ENCODE results near the gene SLC40A1. TPM values are rescaled to one million over a fixed set of nuclear protein-coding genes. Genes with fewer than 3 reads are reported as not detected.
"Not testable (repeated sequence)": the region's sequence is repeated elsewhere in the genome, so short reads cannot be mapped to it uniquely, and the experiment has no call there.

The SLC40A1 gene, protein sequence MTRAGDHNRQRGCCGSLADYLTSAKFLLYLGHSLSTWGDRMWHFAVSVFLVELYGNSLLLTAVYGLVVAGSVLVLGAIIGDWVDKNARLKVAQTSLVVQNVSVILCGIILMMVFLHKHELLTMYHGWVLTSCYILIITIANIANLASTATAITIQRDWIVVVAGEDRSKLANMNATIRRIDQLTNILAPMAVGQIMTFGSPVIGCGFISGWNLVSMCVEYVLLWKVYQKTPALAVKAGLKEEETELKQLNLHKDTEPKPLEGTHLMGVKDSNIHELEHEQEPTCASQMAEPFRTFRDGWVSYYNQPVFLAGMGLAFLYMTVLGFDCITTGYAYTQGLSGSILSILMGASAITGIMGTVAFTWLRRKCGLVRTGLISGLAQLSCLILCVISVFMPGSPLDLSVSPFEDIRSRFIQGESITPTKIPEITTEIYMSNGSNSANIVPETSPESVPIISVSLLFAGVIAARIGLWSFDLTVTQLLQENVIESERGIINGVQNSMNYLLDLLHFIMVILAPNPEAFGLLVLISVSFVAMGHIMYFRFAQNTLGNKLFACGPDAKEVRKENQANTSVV
- total RNA-seq, result 43.0 TPM

DNA sequence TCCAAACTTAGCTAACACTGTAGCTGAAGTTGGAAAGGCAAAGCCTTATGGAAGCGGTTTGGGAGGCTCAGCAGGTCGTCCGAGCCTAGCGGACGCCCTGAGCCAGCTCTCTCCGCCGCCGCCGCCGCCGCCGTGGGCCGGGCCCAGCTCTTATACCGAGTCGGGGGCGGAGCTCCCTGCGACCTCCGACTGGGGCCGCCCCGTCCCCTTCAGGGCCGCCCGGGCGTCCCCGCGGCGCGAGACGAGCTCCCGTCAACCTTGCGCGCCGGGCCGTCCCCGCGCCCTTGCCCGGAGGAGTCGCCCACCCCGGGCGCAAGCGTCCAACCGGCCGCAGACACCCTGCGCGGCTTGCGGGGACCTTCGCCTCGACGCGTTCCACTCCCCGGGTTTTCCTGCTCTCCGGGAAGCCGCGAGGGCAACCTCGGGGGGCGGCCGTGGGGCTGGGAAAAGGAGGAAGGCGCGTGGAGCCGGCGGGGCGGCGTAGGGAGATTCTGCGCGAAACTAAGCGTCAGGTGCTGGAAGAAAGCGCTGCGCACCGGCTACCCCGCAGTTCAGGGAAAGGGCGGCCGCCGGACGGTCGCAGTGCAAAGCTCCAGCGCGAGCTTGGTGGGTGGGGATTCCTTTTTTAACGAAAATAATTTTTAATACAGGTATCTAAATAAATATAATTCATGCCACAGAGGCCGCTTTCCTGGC is at the start of gene SLC40A1:
TSS of gene SLC40A1 (minus strand) at position 129 of the 696 bp plus-strand sequence. CDS start 326 bp downstream, outside the sequence.
- DNase-seq, result no peak

DNA sequence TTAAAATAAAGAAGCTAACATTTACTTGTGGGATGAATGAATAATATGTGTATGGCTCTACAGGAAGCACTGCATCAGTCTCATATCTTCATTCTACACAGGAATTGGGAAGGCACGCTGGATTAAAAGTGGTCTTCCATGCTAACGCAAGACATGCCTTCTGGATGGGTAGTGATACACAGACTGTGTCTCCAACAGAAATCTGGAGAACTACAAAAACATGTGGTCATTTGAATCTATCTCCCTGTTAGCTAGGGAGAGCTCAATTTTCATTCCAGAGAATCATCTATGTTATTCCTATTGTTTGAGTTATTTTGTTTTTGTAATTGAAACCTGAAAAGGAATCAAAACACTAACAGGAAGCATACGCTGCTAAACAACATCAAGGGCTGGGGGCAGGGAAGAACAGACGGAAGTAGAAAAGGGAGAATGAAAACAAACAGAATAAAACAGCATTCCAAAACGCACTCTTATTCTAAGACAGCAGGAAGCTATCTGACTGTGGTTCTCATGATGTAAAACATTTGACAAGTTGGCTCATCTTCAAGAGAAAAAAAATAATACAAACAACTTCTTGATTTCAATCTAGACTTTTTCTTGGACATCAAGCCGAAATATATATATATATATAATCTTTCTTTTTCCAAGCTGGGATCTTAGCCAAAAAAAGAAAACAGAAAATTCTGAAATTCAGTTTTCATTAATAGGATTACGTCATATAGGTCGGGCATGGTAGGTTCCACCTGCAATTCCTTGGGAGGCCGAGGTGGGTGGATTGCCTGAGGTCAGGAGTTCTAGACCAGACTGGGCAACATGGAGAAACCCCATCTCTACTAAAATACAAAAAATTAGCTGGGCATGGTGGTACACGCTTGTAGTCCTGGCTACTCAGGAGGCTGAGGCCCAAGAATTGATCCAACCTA is 49.2 kb upstream of the SLC40A1 start:
- no peak for DNase-seq

DNA sequence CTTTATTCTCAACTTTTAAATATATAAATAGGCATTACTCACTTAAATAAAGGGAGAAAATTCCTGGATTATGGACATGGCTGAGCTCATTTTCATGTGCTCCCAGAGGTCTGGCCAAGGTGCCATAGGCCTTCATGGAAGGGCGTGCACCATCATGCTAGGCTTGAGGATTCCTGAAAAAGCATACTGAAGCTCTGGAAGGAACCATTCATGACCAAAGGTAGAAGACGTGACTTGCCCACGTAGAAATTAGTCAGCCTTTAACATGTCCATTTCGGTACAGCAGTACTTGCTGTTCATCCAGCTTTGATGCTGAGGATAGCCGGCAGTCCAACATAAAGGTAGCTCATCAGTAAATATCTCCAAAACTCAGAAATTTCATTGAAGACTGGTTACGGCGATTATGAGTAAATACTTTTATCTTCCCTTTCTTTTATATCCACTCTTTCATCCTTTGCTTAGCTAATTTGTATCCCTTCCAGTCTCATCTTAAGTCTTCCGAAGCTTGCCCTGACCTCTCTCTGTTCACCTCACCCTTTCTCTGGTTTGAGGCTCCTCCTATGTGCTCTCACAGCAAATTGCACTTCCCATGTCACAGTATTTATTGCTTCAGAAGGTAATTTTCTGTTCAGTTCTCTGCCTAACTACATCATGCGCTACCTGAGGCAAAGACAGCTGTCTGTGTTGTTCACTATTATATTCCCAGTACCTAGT is 48.4 kb upstream of the SLC40A1 start:
- no peak for DNase-seq

DNA sequence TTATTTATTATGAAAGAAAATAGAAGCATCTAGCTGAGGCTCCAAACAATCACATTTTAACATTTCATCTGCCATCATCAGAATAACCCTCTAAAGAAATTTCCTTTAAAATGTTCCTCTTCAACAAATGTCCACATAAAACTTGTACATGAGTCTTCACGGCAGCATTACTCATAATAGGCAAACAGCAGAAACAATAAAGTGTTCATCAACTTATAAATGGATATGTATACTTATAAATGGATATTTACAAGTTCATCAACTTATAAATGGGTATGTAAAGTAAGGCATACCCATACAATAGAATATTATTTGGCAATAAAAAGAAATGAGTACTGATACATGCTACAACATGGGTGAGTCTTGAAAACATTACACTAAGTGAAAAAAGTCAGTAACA is 47.2 kb upstream of the SLC40A1 start:
- DNase-seq, result no peak

DNA sequence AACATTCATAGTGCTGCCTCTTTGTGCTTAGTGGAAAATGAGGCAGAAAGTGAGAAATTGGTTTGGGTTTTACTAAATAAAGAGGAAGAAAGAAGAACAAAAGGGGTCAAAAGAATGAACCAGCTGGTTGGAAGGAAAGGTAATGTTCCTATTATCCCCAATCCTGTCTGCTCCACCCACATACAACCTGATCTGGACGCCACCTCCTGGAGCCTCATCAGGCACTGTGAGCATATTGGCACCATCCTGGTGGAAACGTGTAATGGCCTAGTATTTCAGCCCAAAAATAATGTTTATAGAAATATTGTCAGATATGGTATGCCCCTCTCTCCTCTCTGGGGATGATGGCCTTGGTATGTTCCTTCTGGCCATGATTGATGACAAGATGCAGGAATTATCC is 45.0 kb upstream of the SLC40A1 start:
- DNase-seq, result no peak

DNA sequence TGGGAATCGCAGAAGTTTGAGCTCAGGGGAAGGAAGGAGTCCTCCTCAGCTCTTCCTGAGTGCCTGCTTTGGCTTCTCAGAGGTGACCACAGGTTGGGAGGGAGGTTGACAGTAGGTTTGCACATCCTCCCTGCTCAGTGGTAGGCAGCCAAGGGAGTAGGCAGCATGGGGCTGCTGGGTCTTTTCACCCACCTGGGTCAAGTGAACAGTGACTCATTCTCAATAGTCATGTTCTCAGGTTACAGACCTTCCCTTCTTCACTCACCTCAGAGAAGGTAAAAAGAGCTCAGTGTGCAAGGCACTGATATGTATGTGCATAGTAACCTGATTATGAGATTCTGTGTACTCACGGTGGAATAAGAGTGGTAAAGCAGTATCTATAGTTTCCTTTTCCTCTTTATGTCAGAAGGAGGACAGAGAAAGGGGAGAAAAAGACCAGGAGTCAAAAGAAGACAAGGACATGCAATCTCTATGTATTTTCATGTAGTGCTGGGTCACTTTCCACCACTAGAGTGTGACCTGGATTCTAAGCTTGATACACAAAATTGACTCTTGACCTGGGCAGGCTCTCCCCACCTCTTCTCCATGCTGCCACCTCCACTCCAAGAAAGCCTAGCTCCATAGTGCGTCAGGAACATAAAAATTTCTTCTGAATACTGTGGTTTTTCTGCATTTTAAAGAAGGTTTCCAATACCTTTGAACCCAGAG is 44.2 kb upstream of the SLC40A1 start:
- no peak for DNase-seq

DNA sequence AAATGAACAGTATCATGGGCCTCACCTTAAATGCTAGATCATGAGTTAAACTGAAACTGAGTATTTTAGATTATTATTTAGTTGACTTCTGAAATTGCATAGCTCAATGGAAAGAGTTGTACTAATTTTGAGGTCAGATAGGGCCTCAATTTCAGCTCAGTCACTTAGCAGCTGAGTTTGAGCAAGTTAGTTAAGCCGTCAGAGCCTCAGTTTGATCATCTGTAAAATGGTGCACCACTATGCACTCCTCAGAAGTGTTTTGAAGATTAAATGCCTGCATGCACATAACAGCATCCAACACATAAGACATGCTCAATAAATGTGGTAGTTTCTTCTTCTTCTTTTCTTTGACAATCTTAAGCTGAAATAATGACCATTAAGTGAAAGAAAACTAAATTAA is 42.5 kb upstream of the SLC40A1 start:
- DNase-seq, result no peak

DNA sequence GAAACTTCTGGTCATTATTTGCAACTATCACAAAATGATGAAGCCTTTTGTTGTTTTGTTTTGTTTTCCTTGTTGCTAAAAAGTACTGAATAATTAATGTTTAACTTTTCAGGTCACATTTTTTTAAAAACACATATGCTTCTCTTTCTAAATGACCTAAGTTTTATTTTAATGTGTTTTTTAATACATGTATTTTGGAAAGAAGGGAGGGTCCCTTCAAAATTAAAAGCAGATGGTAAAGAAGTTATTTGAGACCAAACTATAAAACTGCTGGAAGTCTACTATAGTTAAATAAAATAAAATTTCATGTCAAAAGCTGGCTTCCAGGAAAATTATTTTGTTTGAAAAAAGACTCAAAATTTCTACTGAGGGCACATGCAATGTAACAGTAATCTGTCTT is 41.2 kb upstream of the SLC40A1 start:
- no peak for DNase-seq

DNA sequence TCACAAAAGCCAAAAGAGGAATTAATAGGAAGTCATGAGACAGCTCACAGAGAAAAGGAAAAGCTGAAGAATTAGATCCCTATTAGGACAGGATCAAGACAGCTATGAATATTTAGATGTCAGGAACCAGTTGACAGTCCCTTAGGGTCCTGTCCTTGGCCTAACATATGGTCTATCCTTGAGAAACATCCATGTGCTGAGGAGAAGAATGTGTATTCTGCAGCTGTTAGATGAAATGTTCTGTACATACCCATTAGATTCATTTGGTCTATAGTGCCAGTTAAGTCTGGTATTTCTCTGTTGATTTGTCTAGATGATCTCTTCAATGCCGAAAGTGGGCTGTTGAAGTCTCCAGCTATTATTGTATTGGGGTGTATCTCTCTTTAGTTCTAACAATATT is 37.6 kb upstream of the SLC40A1 start:
- no peak for DNase-seq

DNA sequence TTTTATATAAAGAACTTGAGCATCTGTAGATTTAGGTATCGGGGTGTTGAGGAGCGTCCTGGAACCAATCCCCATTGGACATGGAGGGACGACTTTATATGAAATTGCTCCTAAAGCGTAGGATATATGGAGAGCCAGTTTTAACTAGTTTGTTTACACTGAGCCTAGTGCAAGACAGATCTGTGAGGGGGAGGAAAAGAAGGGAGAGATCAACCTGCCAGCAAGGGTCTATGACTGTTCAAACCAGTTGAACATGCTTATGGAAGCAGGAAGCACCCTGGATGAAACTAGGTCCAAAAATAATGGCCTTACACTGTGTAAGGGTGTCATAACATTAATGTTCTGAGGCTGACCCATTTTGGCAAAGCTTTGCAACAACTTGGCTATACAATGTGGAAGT is 34.0 kb upstream of the SLC40A1 start:
- no peak for DNase-seq

DNA sequence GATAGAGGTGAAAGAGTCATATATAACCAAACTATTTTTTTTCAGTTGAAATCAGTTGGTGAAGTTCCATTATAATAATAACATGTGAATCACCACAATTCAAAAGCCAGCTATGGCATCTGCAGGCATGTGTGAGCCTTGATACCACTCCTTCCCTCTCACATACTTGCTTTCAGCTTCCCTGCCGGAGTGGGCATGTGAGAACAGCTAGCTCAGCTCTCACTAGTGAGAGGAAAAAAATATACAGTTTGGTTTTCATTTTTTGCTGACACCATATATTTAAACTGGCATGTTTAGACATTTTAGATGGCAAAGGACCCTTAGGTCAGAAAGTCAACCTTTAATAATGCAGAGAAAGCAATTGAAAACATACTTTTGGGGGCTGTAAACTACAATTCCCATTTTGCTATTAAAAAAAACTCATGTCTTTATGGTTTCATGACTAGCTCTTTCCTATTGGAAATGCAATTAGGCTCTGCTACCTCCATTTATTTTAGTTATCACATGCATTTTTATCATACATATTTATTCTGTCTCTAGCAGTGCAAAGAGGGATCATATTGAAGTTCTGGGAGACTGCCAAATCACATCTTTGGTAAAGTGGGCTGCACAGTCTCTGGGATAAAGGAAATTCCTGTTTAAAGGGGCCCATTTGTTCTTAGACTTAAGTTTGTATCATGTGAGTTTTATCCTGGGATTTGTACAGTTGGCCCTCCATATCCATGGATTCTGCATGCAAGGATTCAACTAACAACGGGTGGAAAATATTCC is 33.2 kb upstream of the SLC40A1 start:
- no peak for DNase-seq

DNA sequence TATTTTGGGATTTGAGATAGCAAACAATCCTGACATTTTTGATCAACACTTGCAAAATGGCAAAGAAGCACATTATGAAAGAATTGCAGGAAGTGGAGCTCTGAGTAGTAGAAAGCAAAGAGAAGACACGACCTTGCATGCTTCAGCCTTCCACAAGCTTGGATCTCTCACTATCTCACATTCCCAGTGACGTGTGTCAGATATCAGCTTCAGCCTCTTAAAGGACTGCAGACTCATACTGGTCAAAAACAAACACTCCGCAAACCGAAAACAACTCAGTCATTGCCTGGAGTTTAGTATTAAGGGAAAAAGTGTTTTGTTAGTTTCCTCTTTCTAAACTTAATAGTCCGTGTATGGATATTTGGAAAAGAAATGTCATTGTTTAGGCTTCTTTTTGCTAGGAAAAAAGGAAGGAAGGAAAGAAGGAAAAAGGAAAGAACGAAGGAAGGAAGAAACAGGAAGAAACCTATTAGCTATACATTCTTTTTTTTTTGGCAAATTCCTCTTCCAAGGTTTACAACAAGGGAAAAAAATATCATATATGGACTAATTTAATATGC is 32.6 kb upstream of the SLC40A1 start:
- DNase-seq, result no peak

DNA sequence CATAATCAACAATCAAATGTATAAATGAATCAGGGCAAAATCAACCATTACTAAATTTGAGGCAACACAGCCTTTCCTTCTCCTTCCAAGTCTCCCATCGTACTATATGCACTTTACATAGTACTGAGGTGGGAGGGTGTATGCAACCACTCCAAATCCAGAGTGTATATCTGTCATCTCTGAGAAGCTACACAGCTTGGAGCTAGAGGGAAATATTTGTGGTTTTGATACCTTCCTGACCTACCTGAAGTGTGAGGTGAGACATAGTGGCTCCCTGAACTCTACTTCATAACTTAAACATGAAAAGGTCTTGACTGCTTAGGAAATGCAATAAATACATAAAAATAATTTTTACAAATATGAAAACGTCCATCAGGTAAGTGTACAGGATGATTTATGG is 30.1 kb upstream of the SLC40A1 start:
- DNase-seq, result no peak

DNA sequence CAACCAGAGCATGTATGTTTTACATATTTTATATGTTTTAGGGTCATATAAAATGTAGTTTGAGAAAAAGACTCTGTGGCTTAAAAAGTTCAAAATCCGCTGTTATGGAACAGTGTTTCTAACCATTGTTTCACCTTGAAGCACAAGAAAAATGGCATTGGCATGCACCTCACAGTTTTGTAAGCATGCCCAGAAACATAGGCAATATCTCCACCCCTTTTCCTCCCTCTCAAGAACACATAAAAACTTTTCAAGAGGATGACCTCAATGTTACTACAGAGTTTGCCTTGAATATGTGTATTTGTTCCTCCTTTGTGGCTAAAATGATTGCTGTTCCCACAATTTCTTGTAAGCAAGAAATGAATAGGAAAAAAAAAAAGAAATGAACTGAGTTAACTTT is 29.3 kb upstream of the SLC40A1 start:
- DNase-seq, result no peak

DNA sequence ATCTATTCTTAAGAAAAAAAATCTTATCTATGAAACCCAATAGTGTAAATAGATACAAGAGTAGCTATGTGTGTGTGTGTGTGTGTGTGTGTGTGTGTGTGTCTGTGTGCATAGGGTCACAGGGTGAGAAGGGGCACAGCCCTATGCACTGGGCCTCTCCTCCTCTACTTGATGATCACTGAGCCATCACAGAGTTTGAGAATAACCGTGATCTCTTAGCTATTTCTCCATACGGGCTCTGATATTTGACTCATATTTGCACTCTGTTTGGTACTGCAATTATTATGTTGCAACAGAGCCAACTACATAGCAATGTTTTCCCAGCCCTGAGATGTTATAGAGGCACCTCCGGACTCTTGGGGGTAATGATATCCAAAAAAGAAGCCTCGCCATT is 28.8 kb upstream of the SLC40A1 start:
- no peak for DNase-seq

DNA sequence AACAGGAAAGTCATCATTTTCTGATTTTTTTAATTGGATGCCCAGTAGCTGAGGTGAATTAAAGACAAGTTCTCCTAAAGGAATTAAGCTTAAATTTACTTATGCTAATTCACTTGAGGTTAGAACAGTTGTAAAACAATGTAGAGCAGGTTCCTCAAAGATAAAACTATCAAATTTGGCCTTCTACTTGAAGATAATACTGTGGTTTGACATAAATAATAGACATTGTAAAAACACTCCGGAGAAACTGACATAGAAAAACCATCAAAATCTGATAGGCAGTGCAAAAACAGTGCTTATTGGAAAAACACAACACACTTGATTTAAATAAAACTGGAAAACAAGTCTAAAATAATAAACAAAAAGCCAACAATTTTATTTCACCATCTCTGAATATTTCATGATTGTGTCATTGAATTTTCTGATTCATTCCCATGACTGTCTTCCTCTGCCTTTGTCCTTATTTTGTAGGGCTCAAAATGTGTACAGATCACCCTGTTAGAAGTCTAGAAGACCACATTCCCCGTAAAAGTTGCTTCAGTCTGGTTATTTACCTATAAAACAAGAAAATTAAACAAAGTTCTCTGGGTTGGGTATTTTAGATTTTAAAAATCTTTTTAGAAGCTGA is 28.3 kb upstream of the SLC40A1 start:
- no peak for DNase-seq

DNA sequence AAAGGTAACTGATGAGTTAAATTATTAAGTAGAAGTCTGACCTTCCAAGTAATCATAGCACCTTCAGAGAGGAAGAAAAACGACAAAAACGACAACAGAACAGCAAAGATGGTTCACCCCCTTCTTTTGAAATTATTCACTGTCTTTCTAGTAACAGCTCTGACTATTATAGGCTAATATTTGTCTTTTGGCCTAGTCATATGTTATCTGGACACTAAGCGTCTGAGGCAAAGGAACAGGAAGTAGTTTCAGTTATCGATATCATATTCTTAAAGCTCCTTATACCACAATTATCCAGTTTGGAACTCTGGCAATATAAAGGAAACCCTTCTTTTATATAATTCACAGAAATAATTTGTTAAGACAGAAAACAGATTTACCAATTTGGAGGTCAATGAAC is 27.6 kb upstream of the SLC40A1 start:
- DNase-seq, result no peak

DNA sequence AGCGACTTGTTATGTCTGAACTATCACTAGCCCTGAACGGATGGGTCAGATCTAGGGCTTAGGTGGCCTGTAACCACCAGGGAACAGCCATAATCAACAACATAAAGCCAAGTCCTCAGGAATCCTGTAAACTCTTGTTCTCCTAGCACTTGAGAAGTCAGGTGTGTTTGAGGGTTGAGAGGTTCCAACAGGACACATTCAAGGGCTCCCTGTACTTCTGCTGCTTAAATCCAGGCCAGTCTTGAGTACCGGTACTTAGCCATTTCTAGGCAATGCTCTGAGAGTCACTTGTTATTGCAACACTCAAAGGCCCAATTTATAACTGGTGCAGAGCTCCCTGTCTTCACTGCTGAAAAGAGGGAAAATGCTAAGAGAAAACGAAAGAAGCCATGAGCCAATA is 21.6 kb upstream of the SLC40A1 start:
- DNase-seq, result no peak

DNA sequence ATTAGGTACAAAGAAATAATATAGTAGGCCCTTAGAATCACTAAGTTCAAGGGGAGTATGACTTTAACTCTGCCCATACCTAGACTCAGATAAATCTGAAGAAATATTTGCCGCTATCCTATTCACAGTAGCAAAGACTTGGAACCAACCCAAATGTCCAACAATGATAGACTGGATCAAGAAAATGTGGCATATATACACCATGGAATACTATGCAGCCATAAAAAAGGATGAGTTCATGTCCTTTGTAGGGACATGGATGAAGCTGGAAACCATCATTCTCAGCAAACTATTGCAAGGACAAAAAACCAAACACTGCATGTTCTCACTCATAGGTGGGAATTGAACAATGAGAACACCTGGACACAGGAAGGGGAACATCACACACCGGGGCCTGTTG is 21.1 kb upstream of the SLC40A1 start:
- DNase-seq, result not testable (repeated sequence)

DNA sequence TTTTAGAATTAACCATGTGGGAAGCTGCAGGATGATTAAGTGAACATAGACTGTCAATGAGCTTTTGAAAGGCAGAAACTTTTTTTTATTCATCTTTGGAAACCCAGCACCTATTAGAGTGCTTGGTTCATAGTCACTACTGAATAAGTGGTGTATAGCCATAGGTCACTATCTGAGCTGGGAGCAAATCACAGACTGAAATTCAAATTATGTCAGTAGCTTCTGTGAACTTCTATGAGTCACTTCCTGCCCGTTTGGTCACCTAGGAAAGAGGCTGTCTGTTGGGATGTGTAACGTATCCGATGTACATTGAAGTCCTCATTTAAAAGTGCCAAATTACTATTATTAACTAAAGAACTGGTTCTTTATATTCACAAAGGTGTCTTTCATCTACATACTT is 20.5 kb upstream of the SLC40A1 start:
- DNase-seq, result no peak
